Left renal cortex interstitium (tissue), 4 donors: Measurements from ENCODE around the gene MPL. TPM values are rescaled to one million over a fixed set of nuclear protein-coding genes. Genes with fewer than 3 reads are reported as not detected.

Experiments used
- DNase-seq, 4 donors: peaks; one replicate each; pipeline ENCODE4 v3.0.0-alpha.2; 2013; ENCODE audit warnings: low read depth in 4 of 4, low spot score in 2 of 4, missing footprints in 1 of 4
- polyA plus RNA-seq, 4 donors: library from polyadenylated mRNA; unstranded; fragments of 120-200 nt; gene quantifications; one replicate each; pipeline ENCODE4 v1.2.1, GENCODE V29; 2013; ENCODE audit not compliant: insufficient read length in 4 of 4

Gene MPL
- polyA plus RNA-seq, 4 donors = 0.30 to 1.5 (median 1.0) TPM

- DNase-seq = no peak
Measured at GRCh38 chr1:43321331-43321891, 16.2 kb upstream of the MPL start.

- no peak for DNase-seq
Measured at GRCh38 chr1:43322506-43322905, 15.1 kb upstream of the MPL start.

GRCh38 chr1:43324810-43325209, 12.8 kb upstream of the MPL start:
- DNase-seq = no peak

- no peak for DNase-seq
Measured at GRCh38 chr1:43325381-43325780, 12.2 kb upstream of the MPL start.

- DNase-seq = no peak
Measured at GRCh38 chr1:43327549-43328292, 9.9 kb upstream of the MPL start.

- DNase-seq = no peak
Measured at GRCh38 chr1:43329995-43330751, 7.4 kb upstream of the MPL start.

- no peak for DNase-seq
Measured at GRCh38 chr1:43331688-43332087, 5.9 kb upstream of the MPL start.

GRCh38 chr1:43334453-43335205, 3.0 kb upstream of the MPL start:
- DNase-seq = no peak

GRCh38 chr1:43338001-43338400, 383 bp downstream of the MPL start:
- DNase-seq = no peak

- DNase-seq = no peak
Measured at GRCh38 chr1:43339584-43340232, 2.1 kb downstream of the MPL start.

GRCh38 chr1:43340559-43340958, 2.9 kb downstream of the MPL start:
- DNase-seq = no peak

- DNase-seq = no peak
Measured at GRCh38 chr1:43344267-43344850, 6.7 kb downstream of the MPL start.

GRCh38 chr1:43345120-43345519, 7.5 kb downstream of the MPL start:
- no peak for DNase-seq

GRCh38 chr1:43346636-43347035, 9.0 kb downstream of the MPL start:
- no peak for DNase-seq

- DNase-seq = peak in 1 of 4 donors; percentile 37
Measured at GRCh38 chr1:43348343-43348808, 10.8 kb downstream of the MPL start.

- DNase-seq = peak in 3 of 4 donors; percentile 63 to 74 (median 65)
Measured at GRCh38 chr1:43348809-43349593, 11.4 kb downstream of the MPL start.

GRCh38 chr1:43349594-43350306, 12.1 kb downstream of the MPL start:
- DNase-seq = no peak

GRCh38 chr1:43350976-43351375, 13.4 kb downstream of the MPL start:
- DNase-seq = no peak
